ENCODE data around the gene ZNF445. TPM values are rescaled to one million over a fixed set of nuclear protein-coding genes. Genes with fewer than 3 reads are reported as not detected.
A peak's percentile ranks its signal among the peaks of the same experiment; 100 is the strongest.
"Not testable (repeated sequence)": the region's sequence is repeated elsewhere in the genome, so short reads cannot be mapped to it uniquely, and the experiment has no call there.

Gene ZNF445
- polyA plus RNA-seq, 1 donor: 18.4 TPM

GRCh38 chr3:44464920-44465319, 12.6 kb downstream of the ZNF445 start:
- H3K27ac ChIP-seq (ENCODE audit: low read length); H3K4me3 ChIP-seq (ENCODE audit: low read length); H3K4me1 ChIP-seq (ENCODE audit: control insufficient read depth, insufficient read depth, low read length); H3K27me3 ChIP-seq (ENCODE audit: control insufficient read depth, insufficient read depth, low read length); DNase-seq: not testable (repeated sequence)
- H3K9me3 ChIP-seq (ENCODE audit: control insufficient read depth, low read depth, low read length): peaks cover 12% of the 10 kb centered on the region
- WGBS (ENCODE audit: insufficient coverage, low lambda C conversion rate): no CpG with 5 or more reads among the region's 7 CpGs
- H3K36me3 ChIP-seq (ENCODE audit: control insufficient read depth, insufficient read depth, low read length): peaks cover 43% of the 10 kb centered on the region

- 100% methylated on average over 2 of the region's 7 CpGs for WGBS (ENCODE audit: insufficient coverage, low lambda C conversion rate)
- Histone ChIP-seq H3K27me3 (ENCODE audit: control insufficient read depth, insufficient read depth, low read length) (no peaks in the 10 kb centered on the region), H3K27ac (ENCODE audit: low read length) (no peak overlapping the region), H3K9me3 (ENCODE audit: control insufficient read depth, low read depth, low read length) (peaks cover 16% of the 10 kb centered on the region), H3K4me3 (ENCODE audit: low read length) (no peak overlapping the region), H3K4me1 (ENCODE audit: control insufficient read depth, insufficient read depth, low read length) (no peaks in the 10 kb centered on the region), H3K36me3 (ENCODE audit: control insufficient read depth, insufficient read depth, low read length) (peaks cover 45% of the 10 kb centered on the region)
- DNase-seq: no peak
Observed at GRCh38 chr3:44464509-44464908, 13.0 kb downstream of the ZNF445 start.

GRCh38 chr3:44460050-44460449, 17.4 kb downstream of the ZNF445 start:
- not testable (repeated sequence) for DNase-seq; H3K27ac ChIP-seq (ENCODE audit: low read length); H3K4me3 ChIP-seq (ENCODE audit: low read length); H3K27me3 ChIP-seq (ENCODE audit: control insufficient read depth, insufficient read depth, low read length); H3K4me1 ChIP-seq (ENCODE audit: control insufficient read depth, insufficient read depth, low read length)
- Histone ChIP-seq H3K36me3 (ENCODE audit: control insufficient read depth, insufficient read depth, low read length) (peaks cover 68% of the 10 kb centered on the region), H3K9me3 (ENCODE audit: control insufficient read depth, low read depth, low read length) (peaks cover 23% of the 10 kb centered on the region)
- WGBS (ENCODE audit: insufficient coverage, low lambda C conversion rate): 100% methylated on average over 2 of the region's 4 CpGs

- WGBS (ENCODE audit: insufficient coverage, low lambda C conversion rate): no CpG with 5 or more reads among the region's 10 CpGs
- peaks cover 4% of the 10 kb centered on the region for H3K4me1 ChIP-seq (ENCODE audit: control insufficient read depth, insufficient read depth, low read length)
- H3K36me3 ChIP-seq (ENCODE audit: control insufficient read depth, insufficient read depth, low read length): peaks cover 67% of the 10 kb centered on the region
- no peak overlapping the region for H3K4me3 ChIP-seq (ENCODE audit: low read length)
- peaks cover 14% of the 10 kb centered on the region for H3K9me3 ChIP-seq (ENCODE audit: control insufficient read depth, low read depth, low read length)
- no peak for DNase-seq
- H3K27ac ChIP-seq (ENCODE audit: low read length): no peak overlapping the region
- no peaks in the 10 kb centered on the region for H3K27me3 ChIP-seq (ENCODE audit: control insufficient read depth, insufficient read depth, low read length)
Observed at GRCh38 chr3:44455318-44455717, 22.2 kb downstream of the ZNF445 start.

- Histone ChIP-seq H3K27me3 (ENCODE audit: control insufficient read depth, insufficient read depth, low read length) (no peaks in the 10 kb centered on the region), H3K4me1 (ENCODE audit: control insufficient read depth, insufficient read depth, low read length) (peaks cover 4% of the 10 kb centered on the region), H3K9me3 (ENCODE audit: control insufficient read depth, low read depth, low read length) (peaks cover 4% of the 10 kb centered on the region), H3K36me3 (ENCODE audit: control insufficient read depth, insufficient read depth, low read length) (peaks cover 75% of the 10 kb centered on the region), H3K27ac (ENCODE audit: low read length) (no peak overlapping the region), H3K4me3 (ENCODE audit: low read length) (no peak overlapping the region)
- no peak for DNase-seq
- no CpG with 5 or more reads among the region's 4 CpGs for WGBS (ENCODE audit: insufficient coverage, low lambda C conversion rate)
Observed at GRCh38 chr3:44454258-44454657, 23.2 kb downstream of the ZNF445 start.

- peaks cover 8% of the 10 kb centered on the region for H3K9me3 ChIP-seq (ENCODE audit: control insufficient read depth, low read depth, low read length)
- H3K27ac ChIP-seq (ENCODE audit: low read length): peak overlapping the region; percentile 30
- no CpG with 5 or more reads among the region's 3 CpGs for WGBS (ENCODE audit: insufficient coverage, low lambda C conversion rate)
- H3K4me3 ChIP-seq (ENCODE audit: low read length): no peak overlapping the region
- no peaks in the 10 kb centered on the region for H3K27me3 ChIP-seq (ENCODE audit: control insufficient read depth, insufficient read depth, low read length)
- peaks cover 4% of the 10 kb centered on the region for H3K4me1 ChIP-seq (ENCODE audit: control insufficient read depth, insufficient read depth, low read length)
- peak; percentile 67 to 83 for DNase-seq
- peaks cover 81% of the 10 kb centered on the region for H3K36me3 ChIP-seq (ENCODE audit: control insufficient read depth, insufficient read depth, low read length)
Observed at GRCh38 chr3:44451441-44451840, 26.0 kb downstream of the ZNF445 start.

- H3K9me3 ChIP-seq (ENCODE audit: control insufficient read depth, low read depth, low read length): peaks cover 8% of the 10 kb centered on the region
- WGBS (ENCODE audit: insufficient coverage, low lambda C conversion rate): 90% methylated on average over 2 of the region's 5 CpGs
- no peak overlapping the region for H3K27ac ChIP-seq (ENCODE audit: low read length)
- no peaks in the 10 kb centered on the region for H3K27me3 ChIP-seq (ENCODE audit: control insufficient read depth, insufficient read depth, low read length)
- no peak overlapping the region for H3K4me3 ChIP-seq (ENCODE audit: low read length)
- peaks cover 82% of the 10 kb centered on the region for H3K36me3 ChIP-seq (ENCODE audit: control insufficient read depth, insufficient read depth, low read length)
- peaks cover 3% of the 10 kb centered on the region for H3K4me1 ChIP-seq (ENCODE audit: control insufficient read depth, insufficient read depth, low read length)
- DNase-seq: no peak
Observed at GRCh38 chr3:44446929-44447328, 30.5 kb downstream of the ZNF445 start.

GRCh38 chr3:44445786-44446185, 31.7 kb downstream of the ZNF445 start:
- WGBS (ENCODE audit: insufficient coverage, low lambda C conversion rate): no CpG with 5 or more reads among the region's 5 CpGs
- no peak for DNase-seq
- Histone ChIP-seq H3K27me3 (ENCODE audit: control insufficient read depth, insufficient read depth, low read length) (no peaks in the 10 kb centered on the region), H3K36me3 (ENCODE audit: control insufficient read depth, insufficient read depth, low read length) (peaks cover 76% of the 10 kb centered on the region), H3K4me3 (ENCODE audit: low read length) (no peak overlapping the region), H3K27ac (ENCODE audit: low read length) (no peak overlapping the region), H3K9me3 (ENCODE audit: control insufficient read depth, low read depth, low read length) (peaks cover 8% of the 10 kb centered on the region), H3K4me1 (ENCODE audit: control insufficient read depth, insufficient read depth, low read length) (peaks cover 5% of the 10 kb centered on the region)

- no peak overlapping the region for H3K4me3 ChIP-seq (ENCODE audit: low read length)
- H3K36me3 ChIP-seq (ENCODE audit: control insufficient read depth, insufficient read depth, low read length): peaks cover 69% of the 10 kb centered on the region
- H3K9me3 ChIP-seq (ENCODE audit: control insufficient read depth, low read depth, low read length): peaks cover 8% of the 10 kb centered on the region
- no peaks in the 10 kb centered on the region for H3K27me3 ChIP-seq (ENCODE audit: control insufficient read depth, insufficient read depth, low read length)
- no peak for DNase-seq
- WGBS (ENCODE audit: insufficient coverage, low lambda C conversion rate): no CpG with 5 or more reads among the region's 7 CpGs
- no peak overlapping the region for H3K27ac ChIP-seq (ENCODE audit: low read length)
- peaks cover 10% of the 10 kb centered on the region for H3K4me1 ChIP-seq (ENCODE audit: control insufficient read depth, insufficient read depth, low read length)
Observed at GRCh38 chr3:44444896-44445691, 32.4 kb downstream of the ZNF445 start.

- Histone ChIP-seq H3K9me3 (ENCODE audit: control insufficient read depth, low read depth, low read length) (peaks cover 8% of the 10 kb centered on the region), H3K27me3 (ENCODE audit: control insufficient read depth, insufficient read depth, low read length) (no peaks in the 10 kb centered on the region), H3K4me1 (ENCODE audit: control insufficient read depth, insufficient read depth, low read length) (peaks cover 16% of the 10 kb centered on the region), H3K4me3 (ENCODE audit: low read length) (no peak overlapping the region), H3K36me3 (ENCODE audit: control insufficient read depth, insufficient read depth, low read length) (peaks cover 63% of the 10 kb centered on the region), H3K27ac (ENCODE audit: low read length) (no peak overlapping the region)
- no peak for DNase-seq
- no CpG with 5 or more reads among the region's 2 CpGs for WGBS (ENCODE audit: insufficient coverage, low lambda C conversion rate)
Observed at GRCh38 chr3:44444437-44444836, 33.0 kb downstream of the ZNF445 start.

Measured in large intestine (tissue), 3 donors.